Inflammatory macrophage treated with lipopolysaccharide for 1 hour (primary cell): Measurements from ENCODE around the gene NCR3LG1.
"Not testable (repeated sequence)": the region's sequence is repeated elsewhere in the genome, so short reads cannot be mapped to it uniquely, and the experiment has no call there.

Experiments
- DNase-seq, 2 donors: peaks; one replicate each; pipeline ENCODE4 v3.0.0-alpha.2; 2020 to 2022

NCR3LG1 gene

GRCh38 chr11:17413414-17414316 is 62.1 kb downstream of the NCR3LG1 start:
- no peak for DNase-seq

GRCh38 chr11:17414317-17414737 is 62.7 kb downstream of the NCR3LG1 start:
- DNase-seq, result no peak

- DNase-seq, result no peak
These were observed 63.4 kb downstream of the NCR3LG1 start for GRCh38 chr11:17414992-17415391.

- no peak for DNase-seq
These were observed 64.0 kb downstream of the NCR3LG1 start for GRCh38 chr11:17415523-17416104.

GRCh38 chr11:17416492-17416891 is 64.9 kb downstream of the NCR3LG1 start:
- DNase-seq, result no peak

GRCh38 chr11:17418444-17419081 is 67.0 kb downstream of the NCR3LG1 start:
- DNase-seq, result no peak

- no peak for DNase-seq
These were observed 70.2 kb downstream of the NCR3LG1 start for GRCh38 chr11:17421781-17422180.

- no peak for DNase-seq
These were observed 72.1 kb downstream of the NCR3LG1 start for GRCh38 chr11:17423533-17424310.

- not testable (repeated sequence) for DNase-seq
These were observed 74.6 kb downstream of the NCR3LG1 start for GRCh38 chr11:17426233-17426632.
